Hematopoietic multipotent progenitor cell treated with erythropoietin and hydrocortisone succinate and interleukin-3 and kit ligand, for 15 days (in vitro differentiated cells): ENCODE data around the gene SKIL.

Source experiments
- DNase-seq: peaks from one replicate; pipeline ENCODE4 v3.0.0-alpha.2; 2015; ENCODE audit warnings: low spot score

SKIL gene

DNA sequence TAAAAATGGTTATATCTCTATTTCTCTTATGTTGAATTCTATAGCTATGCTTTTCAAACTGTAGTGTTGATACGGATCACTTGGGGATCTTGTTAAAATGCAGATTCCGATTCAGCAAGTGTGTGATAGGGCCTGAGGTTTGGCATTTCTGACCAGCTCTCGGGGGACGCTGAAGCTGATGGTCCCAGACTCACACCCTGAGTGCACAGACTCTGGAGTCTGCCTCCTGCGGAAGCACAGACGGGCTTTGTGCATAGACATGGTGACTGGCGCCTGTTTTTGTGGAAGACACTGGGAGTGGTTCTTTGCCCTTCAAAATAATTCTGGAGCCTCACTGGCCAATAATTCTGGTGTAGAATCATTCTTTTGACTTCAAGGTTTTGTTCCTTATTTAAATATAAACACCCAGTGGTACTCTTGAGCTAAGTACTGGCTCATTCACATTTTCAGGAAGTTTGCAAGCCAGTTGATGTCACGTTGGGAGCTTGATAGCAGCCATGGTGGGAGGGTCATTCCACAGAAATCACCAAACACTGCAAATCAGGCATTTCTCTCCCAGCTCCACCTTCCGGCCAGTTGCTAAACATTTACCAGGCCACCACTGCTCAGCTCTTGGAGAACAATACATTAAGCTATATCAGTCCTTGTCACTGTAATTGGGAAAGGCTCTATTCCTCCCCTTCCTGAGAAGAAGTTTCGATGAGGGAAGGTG, 80.3 kb downstream of the SKIL start:
- no peak for DNase-seq

DNA sequence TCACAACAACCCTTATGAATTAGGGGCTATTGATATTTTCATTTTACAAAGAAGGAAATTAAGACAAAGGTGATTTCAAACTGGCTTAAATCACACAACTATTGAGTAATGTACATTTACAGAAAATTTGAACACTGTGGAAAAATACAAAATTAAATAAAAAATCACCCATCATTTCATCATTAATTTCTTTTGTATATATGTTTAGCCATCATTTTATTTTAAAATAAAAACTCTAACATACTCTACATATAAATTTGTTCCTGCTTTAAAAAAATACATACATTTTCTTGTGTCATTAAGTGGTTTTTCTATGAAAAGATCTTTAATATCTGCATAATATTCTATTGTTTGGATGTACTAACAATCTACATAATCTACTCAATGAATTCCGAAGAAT, 81.3 kb downstream of the SKIL start:
- no peak for DNase-seq

DNA sequence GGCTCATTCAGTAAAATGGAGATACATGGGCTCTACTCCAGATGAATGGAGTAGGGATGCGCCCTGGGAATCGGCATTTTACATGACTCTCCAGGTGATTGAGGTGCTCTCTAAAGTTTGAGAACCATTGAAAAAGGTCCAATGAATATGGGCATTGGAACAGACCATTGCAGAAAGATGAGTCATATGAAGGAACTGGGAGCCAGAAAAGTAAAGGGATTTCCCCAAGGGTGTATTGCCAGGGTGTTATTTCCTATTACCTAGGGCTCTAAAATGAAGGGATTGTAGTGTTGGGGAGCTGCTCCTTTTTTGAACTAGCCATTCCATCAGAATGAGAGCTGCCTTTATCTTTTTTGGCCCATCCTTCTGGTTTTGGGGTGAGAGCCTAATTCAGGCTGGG, 82.8 kb downstream of the SKIL start:
- no peak for DNase-seq

DNA sequence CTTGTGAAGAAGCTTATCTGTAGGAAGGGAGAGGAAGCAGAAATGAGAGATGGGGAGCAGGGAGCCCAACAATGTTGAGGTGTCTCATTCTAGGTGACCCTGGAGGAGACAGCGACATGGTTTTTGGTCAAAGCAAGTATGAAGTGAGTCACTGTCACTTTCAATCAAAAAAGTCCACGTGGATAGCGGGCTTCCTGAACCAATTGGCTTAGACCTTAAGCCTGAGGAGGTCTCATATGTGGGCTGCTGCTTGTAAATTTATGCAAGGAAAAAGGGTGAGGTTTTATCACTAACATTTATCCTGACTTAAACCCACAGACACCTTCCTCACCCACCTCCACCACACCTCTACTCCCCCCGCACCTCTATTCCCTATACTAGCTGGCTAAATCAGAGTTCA, 83.9 kb downstream of the SKIL start:
- no peak for DNase-seq

DNA sequence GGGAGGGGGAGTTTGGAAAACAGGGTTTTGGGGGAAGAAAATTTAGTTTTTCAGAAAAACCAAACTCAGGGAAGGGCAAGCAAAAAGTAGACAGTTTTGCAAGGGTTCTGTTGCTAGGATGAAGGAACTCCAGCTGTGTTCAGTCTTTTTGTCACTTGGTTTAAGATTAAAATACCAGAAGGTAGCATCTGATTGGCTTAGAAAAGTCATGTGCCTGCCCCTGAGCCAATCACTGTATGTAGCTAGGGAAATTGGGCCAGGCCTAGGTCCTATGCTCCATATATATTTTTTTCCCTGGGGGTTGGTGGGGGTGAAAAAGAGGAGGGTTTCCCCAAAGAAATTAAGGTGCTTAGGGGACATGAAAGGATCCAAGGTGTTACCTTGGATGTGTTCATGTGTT, 85.4 kb downstream of the SKIL start:
- no peak for DNase-seq

DNA sequence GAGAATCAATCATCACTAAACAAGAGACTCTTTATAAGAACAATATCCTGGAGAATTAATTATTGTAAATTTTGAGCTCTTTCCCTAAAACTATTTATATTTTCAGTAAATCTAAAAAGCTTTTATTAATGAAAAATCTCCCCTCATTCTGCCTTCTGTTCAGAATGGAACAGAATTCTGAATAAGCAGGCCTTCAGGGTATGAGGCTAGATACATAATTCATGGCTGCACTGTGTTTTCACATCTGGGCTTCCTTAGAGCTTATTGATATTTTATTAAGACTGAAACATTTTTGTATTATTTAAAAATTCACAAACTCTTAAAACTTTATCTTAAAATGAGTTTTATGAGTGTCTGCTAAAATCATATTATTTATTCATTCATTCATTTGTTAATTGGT, 85.9 kb downstream of the SKIL start:
- DNase-seq = no peak
